ENCODE measurements around the gene RXRA.

GRCh38 chr9:134336228-134336627 lies 10.0 kb downstream of the RXRA start:
- no peak for TF ChIP-seq SMAD1 (IDR thresholded peaks at IDR 0.05; ENCODE audit: low read depth, partially characterized antibody)
- TF ChIP-seq ZBED1 (IDR thresholded peaks at IDR 0.05; ENCODE audit: borderline replicate concordance) = no peak
- TF ChIP-seq, protein P1, sequence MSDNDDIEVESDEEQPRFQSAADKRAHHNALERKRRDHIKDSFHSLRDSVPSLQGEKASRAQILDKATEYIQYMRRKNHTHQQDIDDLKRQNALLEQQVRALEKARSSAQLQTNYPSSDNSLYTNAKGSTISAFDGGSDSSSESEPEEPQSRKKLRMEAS (IDR thresholded peaks at IDR 0.05; ENCODE audit: low read depth, low read length) = no peak
- no peak for TF ChIP-seq FOS (IDR thresholded peaks at IDR 0.05; ENCODE audit: borderline replicate concordance, extremely low read depth, insufficient read length)
- TF ChIP-seq, protein P2, sequence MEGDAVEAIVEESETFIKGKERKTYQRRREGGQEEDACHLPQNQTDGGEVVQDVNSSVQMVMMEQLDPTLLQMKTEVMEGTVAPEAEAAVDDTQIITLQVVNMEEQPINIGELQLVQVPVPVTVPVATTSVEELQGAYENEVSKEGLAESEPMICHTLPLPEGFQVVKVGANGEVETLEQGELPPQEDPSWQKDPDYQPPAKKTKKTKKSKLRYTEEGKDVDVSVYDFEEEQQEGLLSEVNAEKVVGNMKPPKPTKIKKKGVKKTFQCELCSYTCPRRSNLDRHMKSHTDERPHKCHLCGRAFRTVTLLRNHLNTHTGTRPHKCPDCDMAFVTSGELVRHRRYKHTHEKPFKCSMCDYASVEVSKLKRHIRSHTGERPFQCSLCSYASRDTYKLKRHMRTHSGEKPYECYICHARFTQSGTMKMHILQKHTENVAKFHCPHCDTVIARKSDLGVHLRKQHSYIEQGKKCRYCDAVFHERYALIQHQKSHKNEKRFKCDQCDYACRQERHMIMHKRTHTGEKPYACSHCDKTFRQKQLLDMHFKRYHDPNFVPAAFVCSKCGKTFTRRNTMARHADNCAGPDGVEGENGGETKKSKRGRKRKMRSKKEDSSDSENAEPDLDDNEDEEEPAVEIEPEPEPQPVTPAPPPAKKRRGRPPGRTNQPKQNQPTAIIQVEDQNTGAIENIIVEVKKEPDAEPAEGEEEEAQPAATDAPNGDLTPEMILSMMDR (IDR thresholded peaks at IDR 0.05 in 2 of 3, conservative IDR thresholded peaks at IDR 0.05 in 1 of 3; ENCODE audit: control insufficient read depth in 2 of 3, extremely low read depth in 1 of 3, insufficient read depth in 1 of 3, low read depth in 3 of 3, low read length in 3 of 3) = no peak
- TF ChIP-seq POLR2AphosphoS5 (IDR thresholded peaks at IDR 0.05; ENCODE audit: low read length) = no peak
- no peak for TF ChIP-seq SP1 (IDR thresholded peaks at IDR 0.05; ENCODE audit: low read depth, low read length)
- no peak for TF ChIP-seq POLR2A (IDR thresholded peaks at IDR 0.05; ENCODE audit: low read depth, low read length)
- TF ChIP-seq, protein P3, sequence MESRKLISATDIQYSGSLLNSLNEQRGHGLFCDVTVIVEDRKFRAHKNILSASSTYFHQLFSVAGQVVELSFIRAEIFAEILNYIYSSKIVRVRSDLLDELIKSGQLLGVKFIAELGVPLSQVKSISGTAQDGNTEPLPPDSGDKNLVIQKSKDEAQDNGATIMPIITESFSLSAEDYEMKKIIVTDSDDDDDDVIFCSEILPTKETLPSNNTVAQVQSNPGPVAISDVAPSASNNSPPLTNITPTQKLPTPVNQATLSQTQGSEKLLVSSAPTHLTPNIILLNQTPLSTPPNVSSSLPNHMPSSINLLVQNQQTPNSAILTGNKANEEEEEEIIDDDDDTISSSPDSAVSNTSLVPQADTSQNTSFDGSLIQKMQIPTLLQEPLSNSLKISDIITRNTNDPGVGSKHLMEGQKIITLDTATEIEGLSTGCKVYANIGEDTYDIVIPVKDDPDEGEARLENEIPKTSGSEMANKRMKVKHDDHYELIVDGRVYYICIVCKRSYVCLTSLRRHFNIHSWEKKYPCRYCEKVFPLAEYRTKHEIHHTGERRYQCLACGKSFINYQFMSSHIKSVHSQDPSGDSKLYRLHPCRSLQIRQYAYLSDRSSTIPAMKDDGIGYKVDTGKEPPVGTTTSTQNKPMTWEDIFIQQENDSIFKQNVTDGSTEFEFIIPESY (IDR thresholded peaks at IDR 0.05) = no peak
- no peak for TF ChIP-seq HDAC6 (IDR thresholded peaks at IDR 0.05; ENCODE audit: unreplicated experiment)
- TF ChIP-seq EP300 (IDR thresholded peaks at IDR 0.05; ENCODE audit: borderline replicate concordance in 1 of 2, control insufficient read depth in 1 of 2, low read depth in 2 of 2, low read length in 2 of 2) = no peak
- TF ChIP-seq EGR1 (IDR thresholded peaks at IDR 0.05; ENCODE audit: borderline replicate concordance in 1 of 2, low read depth in 2 of 2, low read length in 2 of 2) = no peak
- TF ChIP-seq KAT2A (conservative IDR thresholded peaks at IDR 0.05; ENCODE audit: control insufficient read depth, low read depth, low read length) = no peak
- TF ChIP-seq RCOR1 (conservative IDR thresholded peaks at IDR 0.05; ENCODE audit: low read depth, low read length) = no peak

All from GM12878 (cell line).